Activated naive CD8-positive, alpha-beta T cell treated with anti-CD3 and anti-CD28 coated beads, Interleukin-2, amount 10 ng/mL, durations not matched to agents 7 days and 5 days (primary cell): ENCODE results near the gene CRADD. TPM values are rescaled to one million over a fixed set of nuclear protein-coding genes. Genes with fewer than 3 reads are reported as not detected.
"Not testable (repeated sequence)": the region's sequence is repeated elsewhere in the genome, so short reads cannot be mapped to it uniquely, and the experiment has no call there.

Source experiments
- ATAC-seq: fragments of 150-1000 bp; cut with Tn5 transposase; one replicate; pipeline ENCODE4 v1.10.0; 2021; ENCODE audit warnings: low read depth, moderate library complexity
- POLR2A ChIA-PET: fragments of 350-600 bp; sonication (Branson Sonifier 250); formaldehyde crosslinking; loops from one replicate; lab custom pipeline; 2021; ENCODE audit warnings: antibody characterized with exemption; lab: Charles Lee
- DNase-seq: peaks from one replicate; pipeline ENCODE4 v3.0.0; 2021
- H3K27ac Mint-ChIP-seq: one replicate; pipeline ENCODE4 v1.8.0; 2022; ENCODE audit warnings: mild to moderate bottlenecking, mixed read lengths
- H3K27me3 Mint-ChIP-seq: one replicate; pipeline ENCODE4 v1.8.0; 2022; ENCODE audit warnings: mild to moderate bottlenecking, moderate library complexity, mixed read lengths
- H3K36me3 Mint-ChIP-seq: one replicate; pipeline ENCODE4 v1.8.0; 2021; ENCODE audit warnings: mild to moderate bottlenecking, mixed read lengths
- H3K4me1 Mint-ChIP-seq: one replicate; pipeline ENCODE4 v1.8.0; 2021; ENCODE audit warnings: mixed read lengths
- H3K4me3 Mint-ChIP-seq: one replicate; pipeline ENCODE4 v1.8.0; 2022; ENCODE audit warnings: mild to moderate bottlenecking, moderate library complexity, mixed read lengths
- H3K9me3 Mint-ChIP-seq: one replicate; pipeline ENCODE4 v1.8.0; 2021; ENCODE audit warnings: mixed read lengths
- total RNA-seq, 2 experiments: library from RNA; stranded (reverse); gene quantifications; one replicate each; pipeline ENCODE4 v1.2.3, GENCODE V29; 2021

The CRADD gene
- total RNA-seq, 2 experiments from 2014 or later: 11.3 to 11.5 TPM

DNA sequence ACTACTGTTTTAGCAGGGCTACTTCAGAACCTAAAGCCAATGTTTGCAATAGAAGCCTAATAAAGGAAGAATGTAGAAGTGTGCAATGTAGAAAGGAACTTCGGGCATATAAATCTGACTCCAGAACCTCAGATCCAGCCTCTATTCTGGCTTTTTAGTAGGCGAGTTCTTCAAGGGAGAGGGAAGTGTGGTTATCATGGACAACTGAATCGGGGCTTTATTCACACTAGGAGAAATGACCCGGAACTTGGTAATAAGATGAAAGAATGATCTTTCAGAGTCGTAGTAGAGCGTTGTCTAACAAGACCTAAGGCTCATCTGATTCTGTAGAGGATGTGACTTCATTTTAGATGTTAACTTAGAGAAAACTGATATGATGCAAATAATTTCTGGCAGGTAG lies 72.9 kb downstream of the CRADD start:
- Mint-ChIP-seq H3K36me3 (peaks cover 21% of the 10 kb centered on the region), H3K4me1 (peaks cover 9% of the 10 kb centered on the region), H3K27me3 (no peaks in the 10 kb centered on the region), H3K27ac (no peak overlapping the region), H3K4me3 (no peak overlapping the region), H3K9me3 (peaks cover 12% of the 10 kb centered on the region)
- DNase-seq (no peak), ATAC-seq (no peak)
- POLR2A ChIA-PET: no interaction called here

DNA sequence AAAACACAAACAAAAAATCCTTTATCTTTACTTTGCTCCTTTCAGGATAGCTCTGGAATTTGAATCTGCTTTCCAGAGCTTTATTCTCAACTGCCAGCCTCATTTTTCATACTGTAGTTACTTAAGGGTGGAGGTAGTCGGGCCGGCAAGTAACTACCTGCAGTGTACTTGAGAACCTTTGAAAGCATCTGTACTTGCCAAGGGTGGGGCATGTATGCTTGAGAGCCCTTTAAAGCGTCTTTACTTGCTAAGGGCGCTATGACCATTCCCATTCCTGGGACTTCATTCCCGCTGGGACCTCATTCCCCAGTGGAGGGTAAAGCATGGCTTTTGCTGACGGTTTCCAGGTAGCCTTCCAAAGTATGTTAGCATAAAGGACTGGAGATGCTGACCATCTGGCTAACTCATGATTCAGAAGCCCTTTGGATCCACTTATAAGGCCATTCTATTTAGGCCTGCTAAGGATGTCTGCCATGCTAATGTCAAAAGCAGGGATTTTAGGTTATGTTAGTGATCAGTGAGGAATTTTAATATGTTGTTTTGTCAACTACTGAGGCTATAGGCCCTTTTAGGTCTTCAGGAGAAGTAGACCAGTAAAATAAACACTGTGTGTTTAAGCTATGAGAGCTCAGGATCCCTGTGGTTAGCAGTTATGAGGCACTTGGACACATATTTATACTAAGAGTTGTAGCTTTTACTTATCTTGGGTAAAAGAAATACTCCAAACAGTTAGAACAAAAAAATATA lies 74.9 kb downstream of the CRADD start:
- H3K27ac Mint-ChIP-seq: no peak overlapping the region
- H3K27me3 Mint-ChIP-seq: no peaks in the 10 kb centered on the region
- POLR2A ChIA-PET: interaction anchor here (0.5 kb wide), 1 partner anchor 26 kb away, joined by 3 read pairs; no protein-coding TSS in a partner anchor
- peaks cover 21% of the 10 kb centered on the region for H3K36me3 Mint-ChIP-seq
- DNase-seq (no peak), ATAC-seq (no peak)
- no peak overlapping the region for H3K4me3 Mint-ChIP-seq
- H3K4me1 Mint-ChIP-seq: peaks cover 9% of the 10 kb centered on the region
- peaks cover 12% of the 10 kb centered on the region for H3K9me3 Mint-ChIP-seq

DNA sequence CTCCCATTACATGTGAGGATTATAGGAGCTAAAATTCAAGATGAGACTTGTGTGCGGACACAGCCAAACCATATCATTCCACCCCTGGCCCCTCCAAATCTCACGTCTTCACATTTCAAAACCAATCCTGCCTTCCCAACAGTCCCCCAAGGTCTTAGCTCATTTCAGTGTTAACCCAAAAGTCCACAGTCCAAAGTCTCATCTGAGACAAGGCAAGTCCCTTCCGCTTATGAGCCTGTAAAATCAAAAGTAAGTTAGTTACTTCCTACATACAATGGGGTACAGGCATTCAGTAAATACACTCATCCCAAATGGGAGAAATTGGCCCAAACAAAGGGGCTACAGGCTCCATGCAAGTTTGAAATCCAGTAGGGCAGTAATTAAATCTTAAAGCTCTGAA lies 76.1 kb downstream of the CRADD start:
- H3K9me3 Mint-ChIP-seq: peaks cover 12% of the 10 kb centered on the region
- no peak overlapping the region for H3K27ac Mint-ChIP-seq
- no peaks in the 10 kb centered on the region for H3K27me3 Mint-ChIP-seq
- DNase-seq (no peak), ATAC-seq (no peak)
- H3K4me1 Mint-ChIP-seq: peaks cover 14% of the 10 kb centered on the region
- POLR2A ChIA-PET: no interaction called here
- no peak overlapping the region for H3K4me3 Mint-ChIP-seq
- peaks cover 31% of the 10 kb centered on the region for H3K36me3 Mint-ChIP-seq

DNA sequence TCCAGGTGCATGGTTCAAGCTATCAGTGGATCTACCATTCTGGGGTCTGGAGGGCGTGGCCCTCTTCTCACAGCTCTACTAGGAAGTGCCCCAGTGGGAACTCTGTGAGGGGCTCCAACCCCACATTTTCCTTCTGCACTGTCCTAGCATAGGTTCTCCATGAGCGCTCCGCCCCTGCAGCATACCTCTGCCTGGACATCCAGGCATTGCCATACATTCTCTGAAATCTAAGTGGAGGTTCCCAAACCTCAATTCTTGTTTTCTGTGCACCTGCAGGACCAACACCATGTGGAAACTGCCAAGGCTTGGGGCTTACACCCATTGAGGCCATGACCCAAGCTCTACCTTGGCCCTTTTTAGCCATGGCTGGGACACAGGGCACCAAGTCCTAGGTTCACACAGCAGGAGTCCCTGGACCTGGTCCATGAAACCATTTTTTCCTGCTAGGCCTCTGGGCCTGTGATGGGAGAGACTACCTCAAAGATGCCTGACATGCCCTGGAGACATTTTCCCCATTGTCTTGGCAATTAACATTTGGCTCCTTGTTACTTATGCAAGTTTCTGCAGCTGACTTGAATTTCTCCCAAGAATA lies 76.8 kb downstream of the CRADD start:
- Mint-ChIP-seq H3K27me3 (no peaks in the 10 kb centered on the region), H3K36me3 (peaks cover 30% of the 10 kb centered on the region), H3K4me1 (peaks cover 14% of the 10 kb centered on the region), H3K4me3 (no peak overlapping the region), H3K27ac (no peak overlapping the region), H3K9me3 (peaks cover 12% of the 10 kb centered on the region)
- POLR2A ChIA-PET: no interaction called here
- DNase-seq: no peak
- no peak for ATAC-seq

DNA sequence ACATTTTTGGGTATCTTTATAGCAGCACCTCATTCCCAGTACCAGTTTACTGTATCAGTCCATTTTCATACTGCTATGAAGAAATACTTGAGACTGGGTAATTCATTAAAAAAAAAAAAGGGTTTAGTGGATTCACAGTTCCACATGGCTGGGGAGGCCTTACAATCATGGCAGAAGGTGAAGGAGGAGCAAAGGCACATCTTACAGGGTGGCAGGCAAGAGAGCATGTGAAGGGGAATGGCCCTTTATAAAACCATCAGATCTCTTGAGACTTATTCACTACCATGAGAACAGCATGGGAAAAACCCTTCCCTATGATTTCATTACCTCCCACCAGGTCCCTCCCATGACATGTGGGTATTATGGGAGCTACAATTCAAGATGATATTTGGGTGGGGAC lies 77.7 kb downstream of the CRADD start:
- ATAC-seq, POLR2A ChIA-PET, H3K4me3 Mint-ChIP-seq, H3K27ac Mint-ChIP-seq, H3K27me3 Mint-ChIP-seq, DNase-seq: not testable (repeated sequence)
- H3K9me3 Mint-ChIP-seq: peaks cover 12% of the 10 kb centered on the region
- H3K36me3 Mint-ChIP-seq: peaks cover 30% of the 10 kb centered on the region
- peaks cover 17% of the 10 kb centered on the region for H3K4me1 Mint-ChIP-seq

DNA sequence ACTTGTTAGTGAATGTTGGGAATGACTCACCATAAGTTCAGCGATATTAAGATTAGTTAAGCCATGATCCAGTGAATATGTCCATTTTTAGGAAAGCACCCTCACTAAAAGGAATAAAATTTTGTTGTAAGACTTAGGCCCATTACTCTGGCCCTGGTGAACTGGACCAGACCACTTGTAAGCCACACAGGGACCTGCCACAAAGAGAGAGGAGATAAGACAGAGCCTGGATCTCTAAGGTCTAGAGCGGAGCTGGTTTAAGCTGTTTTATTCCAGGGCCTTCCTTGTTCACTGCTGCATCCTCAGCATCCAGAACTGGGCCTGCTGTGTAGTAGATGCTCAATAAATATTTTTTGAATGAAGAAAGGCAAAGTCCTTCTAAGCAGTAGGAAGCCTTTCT lies 79.1 kb downstream of the CRADD start:
- peaks cover 25% of the 10 kb centered on the region for H3K4me1 Mint-ChIP-seq
- ATAC-seq (no peak), DNase-seq (no peak)
- H3K27me3 Mint-ChIP-seq: no peaks in the 10 kb centered on the region
- peaks cover 12% of the 10 kb centered on the region for H3K9me3 Mint-ChIP-seq
- H3K36me3 Mint-ChIP-seq: peaks cover 32% of the 10 kb centered on the region
- POLR2A ChIA-PET: no interaction called here
- no peak overlapping the region for H3K27ac Mint-ChIP-seq
- H3K4me3 Mint-ChIP-seq: no peak overlapping the region

DNA sequence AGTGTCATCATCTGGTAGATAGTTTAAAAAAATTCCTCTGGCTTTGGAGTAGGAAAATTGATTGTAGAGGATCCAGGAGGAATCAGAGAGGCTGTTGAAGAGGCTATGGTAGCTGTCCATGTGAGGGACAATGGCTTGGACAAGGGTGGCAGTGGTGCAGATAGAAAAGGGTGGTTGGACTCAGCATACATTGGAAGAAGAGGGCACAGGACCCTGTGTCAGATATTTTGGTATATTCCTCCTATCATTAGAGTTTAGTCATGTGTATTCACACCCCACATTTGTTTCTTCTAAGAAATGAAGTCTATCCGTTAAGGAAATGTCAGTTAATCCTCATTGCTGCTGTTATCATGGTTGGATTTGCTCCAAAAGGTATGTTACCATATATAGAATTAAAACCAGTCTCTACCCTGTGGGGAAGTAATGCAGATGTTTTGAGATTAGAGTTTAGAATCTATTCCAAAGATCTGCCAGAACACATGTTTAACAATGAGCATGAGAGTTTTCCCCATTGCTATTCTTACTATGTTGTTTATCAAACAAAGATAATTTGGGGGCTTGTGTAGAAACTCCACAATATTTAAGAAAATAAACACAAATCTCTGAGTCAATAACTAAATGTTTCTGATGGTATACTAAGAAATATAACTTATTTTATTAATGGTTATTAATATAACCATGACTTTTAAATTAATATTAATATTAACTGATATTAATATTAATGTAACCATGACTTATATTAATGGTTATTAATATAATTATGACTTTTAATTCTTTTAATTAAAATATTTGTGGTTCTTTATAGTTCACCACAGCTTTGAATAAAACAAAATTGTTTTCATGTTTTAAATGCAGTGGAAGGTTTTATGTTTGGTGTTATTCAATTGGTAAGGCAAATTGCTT lies 80.9 kb downstream of the CRADD start:
- ATAC-seq (no peak), DNase-seq (no peak)
- peaks cover 36% of the 10 kb centered on the region for H3K4me1 Mint-ChIP-seq
- no peak overlapping the region for H3K4me3 Mint-ChIP-seq
- POLR2A ChIA-PET: interaction anchor here (1.2 kb wide), 1 partner anchor 81 kb away, joined by 4 read pairs; the partner anchor contains the start of gene CRADD
- peaks cover 24% of the 10 kb centered on the region for H3K36me3 Mint-ChIP-seq
- no peak overlapping the region for H3K27ac Mint-ChIP-seq
- H3K9me3 Mint-ChIP-seq: peaks cover 5% of the 10 kb centered on the region
- H3K27me3 Mint-ChIP-seq: no peaks in the 10 kb centered on the region

DNA sequence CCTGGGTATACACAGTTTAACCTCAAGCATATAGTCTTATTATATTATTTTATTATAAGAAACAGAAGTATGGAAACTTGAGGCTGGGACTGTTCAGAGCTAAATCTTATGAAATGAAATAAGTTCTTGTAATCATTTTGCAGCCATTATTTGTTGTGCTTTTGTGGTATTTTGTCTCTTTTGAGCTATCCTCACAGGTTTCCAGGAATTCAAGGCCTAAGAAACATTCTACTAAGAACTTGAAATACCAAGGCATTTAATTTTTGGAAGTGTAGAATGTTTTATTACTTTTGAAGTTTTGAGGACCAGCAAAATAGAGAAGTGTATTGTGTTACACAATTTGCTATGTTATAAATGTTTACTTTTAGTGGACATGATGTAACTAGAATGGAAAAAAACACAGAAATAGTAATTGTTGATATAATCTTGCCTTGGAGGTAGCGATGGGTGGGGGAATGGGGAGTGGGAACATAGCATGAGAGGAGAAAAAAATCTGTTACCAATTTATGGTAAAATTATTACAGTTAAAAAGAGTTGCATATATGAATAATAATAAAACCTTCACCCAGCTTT lies 81.7 kb downstream of the CRADD start:
- DNase-seq (no peak), ATAC-seq (no peak)
- H3K27ac Mint-ChIP-seq: peak overlapping the region; percentile 17
- H3K9me3 Mint-ChIP-seq: peaks cover 2% of the 10 kb centered on the region
- peaks cover 18% of the 10 kb centered on the region for H3K36me3 Mint-ChIP-seq
- POLR2A ChIA-PET: interaction anchor here (0.6 to 1.2 kb wide), 2 partner anchors 82 to 823 kb away, joined by 3 to 4 read pairs; partner anchors contain the start of gene CRADD
- no peaks in the 10 kb centered on the region for H3K27me3 Mint-ChIP-seq
- H3K4me1 Mint-ChIP-seq: peaks cover 38% of the 10 kb centered on the region
- peak overlapping the region; percentile 61 for H3K4me3 Mint-ChIP-seq

DNA sequence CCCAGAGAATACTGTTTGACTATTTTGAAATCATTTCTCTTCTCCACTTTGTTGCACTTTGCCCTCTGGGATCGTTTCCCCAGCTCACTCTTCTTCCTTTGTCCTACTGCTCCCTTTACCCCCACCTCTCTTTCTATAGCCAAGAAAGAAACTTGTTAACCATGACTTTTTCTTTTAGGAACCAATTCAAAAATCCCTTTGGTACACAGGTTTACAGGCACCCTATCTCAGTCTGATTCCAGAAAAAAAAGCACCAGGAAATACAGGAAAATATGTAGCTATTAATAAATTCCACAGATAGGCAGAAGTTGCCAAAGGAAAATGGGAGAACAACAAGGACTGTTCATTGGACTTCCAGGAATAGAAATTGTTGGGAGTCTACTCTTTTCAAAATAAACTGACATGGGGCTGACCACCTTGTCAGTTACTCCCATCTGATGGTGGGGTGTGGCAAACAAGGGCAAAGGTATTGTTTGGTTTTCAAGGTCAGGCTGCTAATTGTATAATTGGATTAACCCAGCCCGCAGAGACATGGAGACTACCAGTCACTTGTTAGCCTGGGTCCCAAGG lies 82.4 kb downstream of the CRADD start:
- no peaks in the 10 kb centered on the region for H3K9me3 Mint-ChIP-seq
- peaks cover 17% of the 10 kb centered on the region for H3K36me3 Mint-ChIP-seq
- ATAC-seq (no peak), DNase-seq (no peak)
- no peaks in the 10 kb centered on the region for H3K27me3 Mint-ChIP-seq
- H3K4me1 Mint-ChIP-seq: peaks cover 41% of the 10 kb centered on the region
- no peak overlapping the region for H3K27ac Mint-ChIP-seq
- POLR2A ChIA-PET: interaction anchor here (1.2 kb wide), 1 partner anchor 83 kb away, joined by 4 read pairs; the partner anchor contains the start of gene CRADD
- H3K4me3 Mint-ChIP-seq: peak overlapping the region; percentile 26

DNA sequence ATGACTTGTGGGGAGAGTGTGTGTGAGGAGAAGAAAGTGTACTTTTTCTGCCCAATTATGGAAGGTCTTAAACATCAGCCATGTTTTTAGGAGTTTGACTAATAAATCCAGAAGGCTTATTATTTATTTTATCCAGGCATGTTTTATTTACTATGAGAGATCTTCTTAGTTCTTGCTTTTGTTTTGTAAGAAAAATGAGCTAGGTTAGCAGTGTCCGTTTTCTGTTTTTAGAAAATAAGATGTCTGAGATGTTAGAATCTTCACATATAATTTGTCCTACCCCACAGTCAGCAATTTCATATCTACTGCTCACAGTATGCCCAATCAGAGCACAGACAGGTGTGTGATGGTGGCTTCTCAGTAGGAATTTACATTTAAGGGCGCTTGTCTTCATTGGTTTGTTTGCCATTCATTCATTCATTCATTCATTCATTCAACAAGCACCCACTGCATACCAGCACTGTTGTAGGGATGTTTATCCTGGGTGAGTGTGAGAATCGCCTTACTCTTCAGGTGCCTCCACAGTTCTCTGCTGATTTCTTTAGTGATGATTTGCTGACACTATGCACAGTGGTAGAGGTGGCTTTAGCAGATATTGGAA lies 83.2 kb downstream of the CRADD start:
- peaks cover 13% of the 10 kb centered on the region for H3K36me3 Mint-ChIP-seq
- no peak overlapping the region for H3K4me3 Mint-ChIP-seq
- POLR2A ChIA-PET: no interaction called here
- DNase-seq: no peak
- H3K27me3 Mint-ChIP-seq: no peaks in the 10 kb centered on the region
- peak overlapping the region; percentile 13 for H3K27ac Mint-ChIP-seq
- H3K4me1 Mint-ChIP-seq: peaks cover 41% of the 10 kb centered on the region
- ATAC-seq: no peak
- H3K9me3 Mint-ChIP-seq: no peaks in the 10 kb centered on the region

DNA sequence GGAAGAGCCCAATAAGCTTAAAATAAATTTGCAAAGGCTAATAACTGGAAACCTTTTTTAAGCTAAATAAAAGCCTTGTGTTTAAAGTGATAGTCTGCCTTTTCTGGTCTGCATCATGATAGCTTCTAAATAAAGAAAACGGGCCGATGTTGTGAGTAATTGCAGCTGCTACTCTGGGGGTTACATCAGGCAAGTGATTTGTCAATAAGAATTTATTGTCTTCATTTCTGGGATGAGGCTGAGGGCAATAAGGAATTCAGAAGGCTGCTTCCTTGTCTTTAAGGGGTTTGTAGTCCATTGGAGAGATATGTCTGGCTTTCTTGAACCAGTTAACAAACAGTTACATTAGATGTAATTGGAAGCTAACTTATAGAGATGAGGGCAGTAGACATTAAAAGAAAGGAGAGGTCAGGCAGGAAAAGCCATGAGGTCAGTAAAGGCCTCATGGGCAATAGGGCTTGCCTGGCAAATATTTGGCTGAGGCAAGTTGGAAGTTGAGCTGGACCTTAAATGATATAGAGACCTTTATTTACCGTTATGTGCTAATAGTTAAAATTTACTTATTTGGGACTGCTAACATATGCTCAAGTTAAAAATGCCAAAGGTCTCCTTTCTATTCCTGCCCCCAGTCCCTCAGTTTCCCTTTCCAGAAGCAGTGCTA lies 85.0 kb downstream of the CRADD start:
- ATAC-seq (no peak), DNase-seq (no peak)
- Mint-ChIP-seq H3K9me3 (no peaks in the 10 kb centered on the region), H3K4me3 (no peak overlapping the region), H3K36me3 (peaks cover 11% of the 10 kb centered on the region), H3K4me1 (peaks cover 48% of the 10 kb centered on the region), H3K27me3 (no peaks in the 10 kb centered on the region), H3K27ac (no peak overlapping the region)
- POLR2A ChIA-PET: interaction anchor here (1.3 kb wide), 1 partner anchor 191 kb away, joined by 3 read pairs; no protein-coding TSS in a partner anchor
